ENCODE results near the gene CRHR1.
"Not testable (repeated sequence)": the region's sequence is repeated elsewhere in the genome, so short reads cannot be mapped to it uniquely, and the experiment has no call there.

The CRHR1 gene

DNA sequence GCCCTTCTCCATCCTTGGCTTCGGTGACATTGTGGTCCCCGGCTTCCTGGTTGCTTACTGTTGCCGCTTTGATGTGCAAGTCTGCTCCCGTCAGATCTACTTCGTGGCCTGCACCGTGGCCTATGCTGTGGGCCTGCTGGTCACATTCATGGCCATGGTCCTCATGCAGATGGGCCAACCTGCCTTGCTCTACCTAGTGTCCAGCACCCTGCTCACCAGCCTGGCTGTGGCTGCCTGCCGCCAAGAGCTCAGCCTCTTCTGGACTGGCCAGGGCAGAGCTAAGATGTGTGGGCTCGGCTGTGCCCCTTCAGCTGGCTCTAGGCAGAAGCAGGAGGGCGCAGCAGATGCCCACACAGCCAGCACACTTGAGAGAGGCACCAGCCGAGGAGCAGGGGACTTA, 62.1 kb downstream of the CRHR1 start:
- DNase-seq = no peak

DNA sequence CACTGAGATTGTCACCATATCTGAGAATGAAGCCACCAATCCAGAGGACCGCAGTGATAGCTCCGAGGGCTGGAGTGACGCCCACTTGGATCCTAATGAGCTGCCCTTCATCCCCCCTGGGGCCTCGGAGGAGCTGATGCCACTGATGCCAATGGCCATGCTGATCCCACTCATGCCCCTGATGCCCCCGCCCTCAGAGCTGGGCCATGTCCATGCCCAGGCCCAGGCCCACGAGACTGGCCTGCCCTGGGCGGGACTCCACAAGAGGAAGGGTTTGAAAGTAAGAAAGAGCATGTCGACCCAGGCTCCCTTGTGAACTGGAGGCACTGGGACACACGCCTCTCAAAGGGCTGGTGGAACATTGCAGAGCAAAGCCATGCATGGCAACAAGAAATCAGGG, 62.5 kb downstream of the CRHR1 start:
- no peak for DNase-seq

DNA sequence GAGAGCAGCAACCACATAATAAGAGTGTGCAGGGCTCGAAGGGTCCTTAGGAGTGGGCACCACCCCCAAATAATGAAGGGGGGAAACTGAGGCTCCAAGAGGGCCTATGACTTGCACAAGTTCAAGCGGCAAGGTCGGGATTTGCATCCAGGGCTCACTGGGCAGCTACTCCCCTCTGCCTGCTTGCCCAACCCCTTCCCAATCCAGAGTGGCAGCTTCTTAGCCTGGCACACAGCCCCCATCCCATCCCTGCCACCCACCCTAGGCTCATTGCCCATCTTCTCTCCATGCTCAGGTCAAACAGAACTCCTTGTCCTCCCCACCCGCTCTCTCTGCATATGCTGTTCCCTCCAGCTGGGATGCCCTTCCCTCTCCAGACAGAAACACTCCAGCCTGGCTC, 63.0 kb downstream of the CRHR1 start:
- DNase-seq = no peak

DNA sequence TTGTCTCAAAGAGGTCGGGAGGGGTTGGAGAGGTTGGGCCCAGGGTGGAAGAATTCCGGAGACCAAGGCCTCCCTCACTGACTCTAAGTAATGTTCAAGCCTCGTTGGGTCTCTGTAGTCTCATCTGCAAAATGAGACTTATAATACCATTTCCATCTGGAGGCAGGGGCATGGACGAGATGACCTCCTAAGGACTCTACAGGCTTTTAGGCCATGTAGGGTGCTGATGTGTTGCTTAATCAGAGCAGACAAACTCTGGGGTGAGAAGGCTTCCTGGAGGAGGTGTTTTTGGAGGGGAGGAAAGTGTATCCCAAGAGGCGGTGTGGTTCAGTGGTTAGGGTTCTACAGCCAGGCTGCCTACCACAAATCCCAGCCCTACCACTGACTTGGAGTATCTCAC, 63.6 kb downstream of the CRHR1 start:
- no peak for DNase-seq

DNA sequence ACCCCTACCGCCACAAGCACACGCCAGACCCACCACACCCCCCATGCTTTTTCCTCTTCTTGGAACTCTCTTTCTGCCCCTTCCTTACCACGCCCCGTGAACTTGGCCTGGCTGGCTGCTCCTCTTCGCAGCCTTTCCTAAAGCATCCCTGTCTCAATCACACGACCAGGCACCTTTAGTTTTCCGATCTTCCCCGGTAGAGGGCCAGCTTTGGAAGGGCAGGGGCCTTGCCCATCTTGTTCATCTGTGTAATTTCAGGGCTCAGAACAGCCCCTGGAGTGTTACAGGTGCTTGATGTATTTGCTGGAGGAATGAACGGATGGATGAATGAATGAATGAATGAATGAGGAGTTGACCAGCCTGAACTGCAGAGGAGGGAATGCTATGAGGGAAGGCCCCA, 64.3 kb downstream of the CRHR1 start:
- no peak for DNase-seq

DNA sequence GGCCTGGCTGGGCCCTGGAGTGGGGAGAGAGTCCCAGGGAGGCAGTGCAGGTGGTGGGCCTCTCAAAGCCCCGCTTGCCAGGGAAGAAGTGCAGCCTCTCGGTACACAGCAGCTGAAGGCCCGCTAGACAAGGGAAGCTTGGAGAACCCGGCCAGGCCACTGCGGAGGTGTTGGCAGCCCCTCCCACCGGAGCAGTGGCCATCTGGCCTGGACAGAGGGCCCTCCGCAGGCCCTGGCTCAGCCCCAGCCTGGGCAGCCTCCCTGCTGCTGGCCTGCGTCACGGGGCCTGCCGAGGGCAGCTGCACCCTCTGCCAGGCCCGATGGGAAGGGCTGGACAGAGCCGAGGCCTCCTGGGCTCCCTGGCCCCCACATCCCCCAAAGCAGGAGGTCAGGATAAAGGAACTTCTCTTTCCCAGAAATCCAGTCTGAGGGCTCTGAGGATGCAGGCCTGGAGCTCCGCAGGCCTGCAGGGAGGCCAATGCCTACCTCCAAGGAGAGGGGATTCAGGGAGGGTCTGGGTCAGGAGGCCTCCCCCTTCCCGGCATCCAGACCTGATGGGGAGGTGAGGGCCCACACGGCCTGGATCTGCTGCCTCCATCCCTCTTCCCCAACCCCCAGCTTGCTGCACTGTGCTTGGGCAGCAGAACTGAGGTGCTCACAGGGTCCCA, 64.9 kb downstream of the CRHR1 start:
- peak in 12 of 14 donors; percentile 26 to 96 (median 54) for DNase-seq

DNA sequence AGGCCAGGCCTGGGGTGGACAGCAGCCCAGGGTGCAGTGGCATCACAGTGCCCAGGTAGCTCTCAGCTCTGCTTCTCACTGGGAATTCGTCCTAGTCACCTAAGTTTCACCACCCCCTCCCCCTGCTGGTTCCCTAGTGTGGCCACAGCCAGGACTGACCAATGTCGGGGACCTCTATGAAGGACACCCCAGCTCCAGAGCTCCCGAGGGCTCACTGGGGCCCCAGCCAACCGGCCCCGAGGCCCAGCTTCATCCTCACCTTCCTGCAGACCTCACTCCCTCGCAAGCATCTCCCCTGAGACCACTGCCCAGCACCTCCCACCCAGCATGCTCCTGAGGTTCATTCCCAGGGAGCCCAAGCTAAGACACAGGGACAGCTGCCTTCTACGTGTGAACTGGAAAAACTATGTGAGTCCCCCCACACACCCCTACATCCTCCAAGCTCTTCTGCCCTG, 65.4 kb downstream of the CRHR1 start:
- DNase-seq = no peak

DNA sequence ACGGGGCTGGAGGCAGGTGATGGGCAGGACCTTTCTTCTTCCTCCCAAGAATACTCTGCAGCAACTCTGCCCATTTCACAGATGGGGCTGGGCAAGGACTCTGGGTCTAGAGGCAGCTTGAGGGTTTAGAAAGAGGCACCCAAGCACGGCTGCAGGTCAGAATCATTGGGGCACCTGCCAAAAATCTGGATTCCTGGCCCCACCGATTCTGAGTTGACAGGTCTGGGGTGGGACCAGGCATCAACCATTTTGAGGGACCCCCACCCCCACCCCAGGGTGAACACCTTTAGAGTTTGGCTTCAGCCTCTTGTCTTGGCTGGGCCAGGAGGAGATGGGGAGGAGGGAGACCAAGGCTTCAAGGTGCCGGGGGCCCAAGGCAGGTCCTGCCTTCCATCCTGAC, 65.9 kb downstream of the CRHR1 start:
- DNase-seq = no peak

DNA sequence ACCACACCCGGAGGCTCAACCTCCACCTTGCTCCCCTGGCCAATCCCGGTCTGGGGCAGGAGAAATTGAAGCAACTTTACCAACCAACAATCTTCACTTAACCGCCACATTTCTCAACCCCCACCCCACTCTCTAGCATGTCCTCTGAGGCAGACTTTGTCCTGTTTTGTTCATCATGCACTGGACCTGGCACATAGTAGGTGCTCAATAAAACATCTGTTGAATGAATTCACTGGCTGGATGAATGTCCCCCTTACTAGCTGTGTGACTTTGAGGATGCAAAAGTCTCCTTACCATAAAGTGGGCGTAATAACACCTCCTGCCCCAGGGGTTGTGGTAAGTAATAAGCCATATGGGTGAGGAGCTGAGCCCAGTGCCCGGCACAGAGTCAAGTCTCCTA, 66.3 kb downstream of the CRHR1 start:
- no peak for DNase-seq

DNA sequence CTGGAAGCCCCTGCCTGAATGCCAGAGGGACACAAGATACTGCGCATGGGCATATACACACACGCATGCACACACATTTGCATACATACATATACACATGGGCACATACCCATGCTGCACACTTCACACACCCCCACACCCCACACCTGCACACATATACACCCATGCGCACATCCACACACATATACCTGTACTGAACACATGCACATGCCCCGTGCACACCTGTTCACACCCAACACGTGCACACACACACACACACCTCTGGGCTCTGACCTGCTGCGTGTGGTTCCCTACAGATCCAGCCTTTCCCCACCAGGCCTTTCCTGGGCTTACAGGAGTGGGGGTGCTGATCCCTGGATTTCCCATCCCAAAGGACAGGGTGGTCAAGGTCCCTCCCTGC, 66.9 kb downstream of the CRHR1 start:
- DNase-seq = no peak

DNA sequence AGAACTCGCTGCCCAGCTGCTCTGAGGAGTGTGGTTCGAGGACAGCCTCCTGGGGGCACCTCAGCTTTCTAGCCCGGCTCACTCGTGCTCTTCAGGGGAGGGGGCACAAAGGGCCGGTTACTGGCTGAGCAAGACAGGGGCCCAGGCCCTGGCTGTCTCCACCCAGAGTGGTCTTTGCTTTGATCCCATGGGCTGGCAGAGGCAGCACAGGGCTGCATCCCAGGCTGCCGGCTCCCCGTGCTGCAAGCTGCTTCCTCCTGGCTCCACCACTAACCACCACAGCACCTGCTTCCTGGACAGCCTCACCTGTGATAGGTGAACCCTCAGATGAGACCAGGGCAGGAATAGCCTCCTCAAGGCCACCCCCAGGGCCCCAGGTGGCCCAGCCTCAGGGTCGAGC, 67.3 kb downstream of the CRHR1 start:
- DNase-seq = no peak

DNA sequence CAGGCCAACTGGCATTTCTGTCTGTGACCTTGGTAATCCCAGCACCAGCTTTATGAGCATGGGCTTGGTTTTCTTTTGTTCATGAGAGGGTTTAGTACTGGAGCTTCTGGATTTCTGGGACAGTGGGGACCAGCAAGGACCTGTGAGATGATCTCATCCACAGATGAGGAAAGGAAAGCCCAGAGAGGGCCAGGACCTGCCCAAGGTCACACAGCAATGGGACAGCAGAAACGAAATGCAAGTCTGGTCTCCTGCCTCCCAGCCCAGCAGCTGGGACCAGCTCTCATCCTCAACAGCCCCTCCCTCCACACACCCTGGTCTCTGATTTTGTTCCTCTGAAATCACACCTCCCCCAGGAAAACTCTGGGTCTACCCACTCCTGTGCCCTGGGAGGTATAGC, 67.8 kb downstream of the CRHR1 start:
- DNase-seq = no peak

DNA sequence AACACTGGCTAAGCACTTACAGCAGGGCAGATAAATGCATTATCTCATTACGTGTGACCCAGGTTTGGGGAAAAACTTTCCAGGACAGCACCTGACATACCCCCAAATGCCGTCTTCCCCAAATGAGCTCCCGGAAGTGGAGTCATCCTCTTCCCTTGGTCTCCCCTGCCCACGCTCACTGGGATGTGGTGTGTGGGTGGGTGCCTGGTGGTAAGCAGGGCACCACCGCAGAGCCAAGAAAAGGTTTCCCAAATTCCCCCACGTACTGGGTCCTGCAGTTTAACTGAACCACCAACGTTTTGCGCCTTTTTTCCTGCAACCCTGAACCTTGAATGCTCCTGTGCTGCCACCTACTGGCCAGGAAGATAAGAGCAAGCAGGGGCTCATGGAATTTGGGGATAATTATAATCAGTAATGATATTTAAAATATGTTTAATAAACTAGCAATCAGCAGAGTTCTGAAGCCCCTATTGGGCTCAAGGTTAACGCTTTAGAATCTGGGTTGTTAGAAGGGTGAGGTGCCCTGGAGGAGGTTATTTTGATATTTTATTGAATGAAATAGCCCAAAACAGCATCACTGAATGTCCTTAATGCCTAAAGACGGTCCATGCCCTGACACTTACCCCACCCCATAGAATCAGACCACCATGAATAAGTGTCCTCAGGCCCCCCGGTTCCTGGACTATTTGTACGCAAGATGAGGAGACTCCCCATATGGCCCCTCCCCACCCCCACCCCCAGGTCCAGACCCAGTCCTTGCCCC, 68.6 kb downstream of the CRHR1 start:
- peak in 8 of 14 donors; percentile 6 to 55 (median 38) for DNase-seq

DNA sequence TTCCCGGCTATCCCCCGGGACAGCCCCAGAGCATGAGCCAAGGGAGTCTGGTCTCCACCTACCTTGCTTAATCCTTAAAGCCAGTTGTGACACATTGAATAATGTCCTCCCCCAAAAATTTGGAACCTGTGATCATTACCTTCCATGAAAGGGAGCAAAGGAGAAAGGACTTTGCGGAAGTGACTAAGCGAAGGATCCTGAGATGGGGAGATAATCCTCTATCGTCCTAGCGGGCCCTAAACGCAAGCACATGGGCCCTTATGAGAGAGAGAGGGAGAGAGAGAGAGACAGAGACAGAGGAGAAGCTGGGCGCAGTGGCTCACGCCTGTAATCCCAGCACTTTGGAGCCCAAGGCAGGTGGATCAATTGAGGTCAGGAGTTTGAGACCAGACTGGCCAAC, 70.1 kb downstream of the CRHR1 start:
- no peak for DNase-seq

DNA sequence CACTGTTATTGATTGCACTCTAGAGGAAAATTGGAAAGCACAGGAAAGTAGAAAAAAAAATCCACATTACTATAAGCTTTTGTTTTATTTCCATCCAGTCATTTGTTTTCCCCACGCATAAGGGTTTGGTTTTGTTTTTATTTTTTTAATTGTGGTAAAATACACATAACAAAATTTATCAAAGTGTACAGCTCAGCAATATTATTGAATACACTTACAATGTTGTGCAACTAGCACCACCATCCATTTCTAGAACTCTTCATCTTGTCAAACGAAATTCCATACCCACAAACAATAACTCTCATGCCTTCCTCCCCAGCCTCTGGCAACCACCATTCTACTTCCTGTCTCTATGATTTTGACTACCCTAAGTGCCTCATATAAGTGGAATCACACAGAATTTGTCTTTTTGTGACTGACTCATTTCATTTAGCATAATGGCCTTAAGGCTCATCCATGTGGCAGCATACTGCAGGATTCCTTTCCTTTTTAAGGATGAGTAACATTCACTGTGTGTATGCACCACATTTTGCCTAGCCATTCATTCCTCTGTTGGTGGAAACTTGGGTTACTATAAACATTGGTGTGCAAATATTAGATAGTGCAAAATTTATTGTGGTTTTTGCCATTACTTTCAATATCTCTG, 71.7 kb downstream of the CRHR1 start:
- DNase-seq = no peak

DNA sequence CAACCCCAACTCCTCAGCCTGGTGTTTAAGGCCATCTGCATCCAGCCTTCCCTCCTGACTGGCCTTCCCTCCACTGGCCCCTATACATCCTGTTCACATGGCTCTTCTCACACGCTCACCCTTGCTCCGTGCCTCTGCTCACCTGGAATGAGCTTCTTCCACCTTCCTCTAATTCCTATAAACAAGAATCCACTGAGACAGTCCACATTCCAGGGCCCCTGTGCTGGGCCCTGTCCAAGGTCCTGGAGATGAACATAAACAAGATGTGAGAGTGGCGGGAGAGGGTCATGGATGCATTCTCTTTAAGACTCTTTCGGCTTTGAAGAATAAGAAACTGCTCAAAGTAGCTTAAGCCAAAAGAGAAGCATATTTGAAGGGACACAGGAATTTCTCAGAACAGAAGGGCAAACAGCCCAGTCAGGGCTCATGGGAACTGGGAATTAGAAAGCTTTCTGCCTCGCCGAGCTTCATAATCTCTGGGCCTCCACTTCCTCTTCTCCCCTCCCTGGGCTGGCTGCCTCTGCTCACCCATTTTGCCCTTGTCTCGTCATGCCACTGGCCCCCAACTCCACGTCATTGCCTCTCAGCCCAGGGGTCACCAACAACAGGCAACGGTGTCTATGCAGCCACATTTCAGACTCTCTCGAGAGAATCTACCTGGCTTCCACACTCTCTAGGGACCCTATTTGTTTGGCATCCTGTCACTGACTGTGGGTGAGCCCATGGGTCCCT, 74.0 kb downstream of the CRHR1 start:
- DNase-seq = peak in 1 of 14 donors; percentile 16

DNA sequence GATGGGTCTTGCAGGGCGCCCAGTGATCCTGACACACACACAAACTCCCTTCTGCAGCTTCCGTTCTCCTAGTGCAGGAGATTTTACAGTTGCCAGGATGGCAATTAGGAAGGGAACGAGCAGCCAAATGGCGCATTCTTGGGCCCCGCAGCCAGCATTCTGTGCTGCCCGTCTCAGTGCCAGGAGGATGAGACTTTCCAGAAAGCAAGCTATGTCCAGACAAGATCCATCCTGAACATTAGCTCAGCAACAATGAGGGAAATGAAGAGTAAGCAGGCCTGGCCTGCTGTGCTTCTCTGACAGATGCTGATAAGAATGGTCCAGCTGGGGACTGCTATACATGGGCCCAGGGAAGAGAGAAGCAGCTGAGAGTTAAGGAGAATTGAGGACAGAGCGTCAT, 77.0 kb downstream of the CRHR1 start:
- DNase-seq = peak in 2 of 14 donors; percentile 26 to 89

DNA sequence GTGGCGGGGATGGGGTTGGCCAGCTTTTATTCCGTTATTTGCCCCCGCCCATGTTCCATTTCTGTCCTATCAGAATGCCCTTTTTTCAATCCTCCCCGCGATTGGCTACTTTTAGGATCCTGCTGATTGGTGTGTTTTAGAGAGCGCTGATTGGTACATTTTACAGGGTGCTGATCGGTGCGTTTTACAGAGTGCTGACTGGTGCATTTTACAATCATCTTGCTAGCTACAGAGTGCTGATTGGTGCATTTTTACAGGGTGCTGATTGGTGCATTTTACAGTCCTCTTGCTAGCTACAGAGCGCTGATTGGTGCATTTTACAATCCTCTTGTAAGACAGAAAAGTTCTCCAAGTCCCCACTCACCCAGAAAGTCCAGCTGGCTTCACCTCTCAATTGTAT, 78.0 kb downstream of the CRHR1 start:
- not testable (repeated sequence) for DNase-seq

DNA sequence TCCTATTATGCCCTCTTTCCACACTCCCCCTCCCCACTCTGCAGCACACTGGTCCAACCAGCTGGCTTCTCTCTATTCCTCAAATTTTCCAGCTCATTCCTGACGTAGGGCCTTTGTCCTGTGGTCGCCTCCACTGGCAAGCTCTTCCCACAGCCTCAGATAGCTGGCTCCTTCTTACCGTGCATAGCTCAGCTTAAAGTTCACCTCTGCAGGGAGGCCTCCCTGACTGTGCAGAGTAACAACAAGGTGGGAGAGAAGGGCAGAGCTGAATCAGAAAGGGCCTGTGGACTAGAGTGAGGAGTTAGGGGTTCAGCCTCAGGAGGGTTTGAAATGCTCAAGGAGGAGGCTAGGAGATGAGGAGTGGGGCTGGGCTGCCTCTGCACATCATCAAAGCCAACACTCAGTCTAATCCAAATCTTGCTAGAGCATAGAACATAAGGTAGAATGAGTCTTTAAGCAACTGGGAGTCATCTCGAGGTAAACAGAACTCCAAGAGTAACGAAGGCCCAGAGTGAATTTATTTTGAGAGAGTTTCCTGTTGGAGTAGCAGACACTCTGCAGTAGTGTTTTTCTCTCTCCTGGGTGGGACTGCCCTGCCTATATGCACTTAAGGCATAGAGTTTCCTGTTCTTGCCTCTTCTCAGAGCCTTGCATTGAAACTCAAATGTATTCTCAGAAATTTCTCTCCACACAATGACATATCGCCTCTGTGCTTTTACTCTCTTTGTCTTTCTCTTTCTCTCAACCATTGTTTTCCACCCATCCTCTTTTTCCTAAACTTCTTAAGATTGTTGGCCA, 79.9 kb downstream of the CRHR1 start:
- DNase-seq = no peak

DNA sequence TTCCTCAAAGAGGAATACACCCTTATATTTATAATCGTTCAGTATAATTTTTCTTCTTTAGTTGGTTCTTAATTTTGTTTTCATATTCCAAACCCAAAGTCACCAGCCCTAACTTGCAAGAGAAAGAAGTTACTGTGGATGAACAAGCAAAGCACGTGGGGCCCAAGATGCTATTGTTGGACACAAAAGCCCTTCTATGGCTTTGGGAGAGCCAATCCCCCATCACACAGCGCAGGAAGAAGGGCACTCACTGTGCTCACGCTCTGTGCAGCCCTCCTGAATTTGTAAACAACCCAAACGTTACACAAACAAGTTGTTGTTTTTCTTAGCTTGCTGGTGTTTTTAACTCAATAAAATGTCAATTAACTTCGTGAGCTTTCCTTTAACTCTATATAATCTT, 83.1 kb downstream of the CRHR1 start:
- peak in 9 of 14 donors; percentile 16 to 61 (median 47) for DNase-seq

DNA sequence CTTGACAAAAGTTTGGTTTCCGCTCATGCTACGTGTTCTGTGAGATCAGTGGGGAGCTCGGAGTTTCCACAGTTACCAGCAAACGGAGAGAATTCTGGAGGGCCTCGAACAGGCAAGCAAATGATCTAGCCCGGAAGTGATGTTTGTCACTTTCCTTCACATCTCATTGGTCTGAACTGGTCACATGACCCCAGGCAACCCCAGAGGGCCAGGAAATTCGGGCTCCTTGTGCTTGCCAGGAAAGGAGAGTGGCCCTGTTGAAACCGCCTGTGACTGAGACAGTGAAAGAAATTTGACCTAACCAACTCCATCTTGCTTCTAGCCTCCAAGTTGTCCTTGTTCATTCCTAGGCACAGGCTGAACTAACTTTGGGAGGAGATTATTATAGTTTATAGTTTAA, 83.6 kb downstream of the CRHR1 start:
- DNase-seq = peak in 2 of 14 donors; percentile 13 to 46

DNA sequence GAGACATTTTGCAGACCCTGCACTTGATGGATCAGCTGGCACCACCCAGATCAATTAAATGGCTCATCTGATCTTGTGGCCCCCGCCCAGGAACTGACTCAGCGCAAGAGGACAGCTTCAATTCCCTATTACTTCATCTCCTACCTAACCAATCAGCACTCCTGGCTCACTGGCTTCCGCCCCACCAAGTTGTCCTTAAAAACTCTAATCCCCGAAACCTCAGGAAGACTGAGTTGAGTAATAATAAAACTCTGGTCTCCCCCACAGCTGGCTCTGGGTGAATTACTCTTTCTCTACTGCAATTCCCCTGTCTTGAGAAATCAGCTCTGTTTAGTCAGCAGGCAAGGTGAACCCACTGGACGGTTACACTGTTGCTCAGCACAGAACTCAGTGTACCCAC, 84.2 kb downstream of the CRHR1 start:
- DNase-seq = no peak

Measured in C1 segment of cervical spinal cord (tissue), 14 donors.